A204.1 (cell line): ENCODE data around the gene EEF1E1.
A peak's percentile ranks its signal among the peaks of the same experiment; 100 is the strongest.

ENCODE experiments used
- FAIRE-seq: peaks from 2 replicates; lab custom pipeline; 2012; peaks lifted over from hg19 to GRCh38; lab: Jason Lieb, UNC

EEF1E1 gene

DNA sequence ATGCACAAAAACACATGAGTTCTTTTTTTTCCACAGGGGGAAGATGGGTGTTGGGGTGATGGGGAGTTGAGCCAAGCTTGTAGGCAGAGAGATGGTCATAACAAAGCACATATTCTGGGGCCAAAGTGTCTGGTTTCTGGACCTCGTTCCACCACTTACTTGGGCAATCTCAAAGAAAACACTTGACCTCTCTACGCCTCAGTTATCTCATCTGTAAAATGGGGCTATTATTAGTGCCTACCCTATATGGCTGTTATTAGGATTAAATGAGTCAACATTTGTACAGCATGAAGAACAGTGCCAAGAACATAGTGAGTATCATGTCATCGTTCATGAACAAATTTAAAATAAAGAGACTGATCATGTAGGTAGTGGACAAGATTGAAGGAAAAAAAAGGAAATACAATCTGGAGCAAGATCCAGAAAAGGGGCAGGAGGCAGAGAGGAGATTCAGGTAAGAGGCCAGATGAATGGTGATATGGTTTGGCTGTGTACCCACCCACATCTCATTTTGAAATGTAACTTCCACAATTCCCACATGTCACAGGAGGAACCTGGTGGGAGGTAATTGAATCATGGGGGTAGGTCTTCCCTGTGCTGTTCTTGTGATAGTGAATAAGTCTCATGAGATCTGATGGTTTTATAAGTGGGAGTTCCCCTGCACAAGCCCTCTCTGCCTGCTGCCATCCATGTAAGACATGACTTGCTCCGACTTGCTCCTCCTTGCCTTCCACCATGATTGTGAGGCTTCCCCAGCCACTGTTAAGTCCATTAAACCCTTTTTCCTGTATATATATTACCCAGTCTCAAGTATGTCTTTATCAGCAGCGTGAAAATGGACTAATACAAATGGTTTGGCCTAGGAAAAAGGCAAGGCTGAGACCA lies 14.2 kb downstream of the EEF1E1 start:
- no peak for FAIRE-seq

DNA sequence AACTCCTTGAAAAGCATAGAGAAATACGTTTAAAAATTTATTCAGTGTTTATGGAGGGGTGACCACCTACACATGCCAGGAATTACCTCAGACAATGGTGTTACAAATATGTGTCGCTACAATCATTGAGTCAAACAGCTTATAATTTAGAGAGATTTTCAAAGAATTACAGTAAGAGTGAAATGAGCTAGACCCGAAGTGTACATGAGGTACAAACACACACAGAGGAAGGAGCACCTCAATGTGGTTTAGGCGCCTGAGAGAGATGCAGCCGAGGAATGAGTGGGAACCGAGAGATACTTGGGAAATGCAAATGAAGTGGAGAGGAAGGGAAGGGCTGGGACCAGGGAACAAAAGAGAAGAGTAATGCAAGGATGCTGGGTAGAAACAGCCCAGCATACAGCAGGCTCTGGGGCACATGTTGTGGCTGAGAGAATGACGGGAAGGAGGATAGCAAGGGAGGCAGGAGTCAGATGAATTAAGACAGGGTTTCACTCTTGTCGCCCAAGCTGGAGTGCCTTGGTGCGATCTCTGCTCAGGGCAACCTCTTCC lies 15.5 kb downstream of the EEF1E1 start:
- FAIRE-seq = no peak

DNA sequence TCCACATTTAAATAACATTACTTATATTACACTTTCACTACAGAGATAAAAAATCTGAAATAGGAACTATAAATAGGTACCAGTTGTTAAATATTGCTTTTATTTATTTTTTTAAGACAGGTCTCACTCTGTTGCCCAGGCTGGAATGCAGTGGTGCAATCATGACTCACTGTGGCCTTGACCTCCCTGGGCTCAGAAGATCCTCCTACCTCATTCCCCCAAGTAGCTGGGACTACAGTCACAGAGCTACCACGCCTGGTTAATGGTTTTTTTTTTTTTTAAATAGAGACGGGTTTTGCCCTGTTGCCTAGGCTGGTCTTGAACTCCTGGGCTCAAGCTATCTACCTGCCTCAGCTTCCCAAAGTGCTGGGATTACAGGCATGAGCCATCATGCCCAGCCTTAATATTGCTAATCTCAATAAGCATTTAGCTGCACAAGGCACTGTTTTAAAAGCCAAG lies 17.3 kb downstream of the EEF1E1 start:
- FAIRE-seq = no peak

DNA sequence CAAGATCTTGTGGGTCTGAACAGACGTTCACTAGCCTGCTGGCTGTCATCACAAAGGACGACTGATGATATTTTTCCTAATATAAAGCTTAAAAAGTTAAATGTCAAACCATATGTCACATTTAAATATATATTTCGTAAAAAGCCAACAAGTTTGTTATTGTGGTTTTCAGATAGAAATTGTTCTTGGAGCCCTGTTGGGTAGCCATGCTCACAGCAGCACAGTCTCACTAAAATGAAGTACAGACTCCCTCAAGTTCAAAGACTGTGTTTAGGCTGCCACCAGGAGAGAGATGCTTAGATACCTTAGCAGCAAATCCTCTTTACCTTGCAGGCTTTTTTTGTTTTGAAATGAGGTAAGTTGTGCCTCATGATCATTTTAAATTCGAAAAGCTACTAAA lies 17.8 kb downstream of the EEF1E1 start:
- no peak for FAIRE-seq

DNA sequence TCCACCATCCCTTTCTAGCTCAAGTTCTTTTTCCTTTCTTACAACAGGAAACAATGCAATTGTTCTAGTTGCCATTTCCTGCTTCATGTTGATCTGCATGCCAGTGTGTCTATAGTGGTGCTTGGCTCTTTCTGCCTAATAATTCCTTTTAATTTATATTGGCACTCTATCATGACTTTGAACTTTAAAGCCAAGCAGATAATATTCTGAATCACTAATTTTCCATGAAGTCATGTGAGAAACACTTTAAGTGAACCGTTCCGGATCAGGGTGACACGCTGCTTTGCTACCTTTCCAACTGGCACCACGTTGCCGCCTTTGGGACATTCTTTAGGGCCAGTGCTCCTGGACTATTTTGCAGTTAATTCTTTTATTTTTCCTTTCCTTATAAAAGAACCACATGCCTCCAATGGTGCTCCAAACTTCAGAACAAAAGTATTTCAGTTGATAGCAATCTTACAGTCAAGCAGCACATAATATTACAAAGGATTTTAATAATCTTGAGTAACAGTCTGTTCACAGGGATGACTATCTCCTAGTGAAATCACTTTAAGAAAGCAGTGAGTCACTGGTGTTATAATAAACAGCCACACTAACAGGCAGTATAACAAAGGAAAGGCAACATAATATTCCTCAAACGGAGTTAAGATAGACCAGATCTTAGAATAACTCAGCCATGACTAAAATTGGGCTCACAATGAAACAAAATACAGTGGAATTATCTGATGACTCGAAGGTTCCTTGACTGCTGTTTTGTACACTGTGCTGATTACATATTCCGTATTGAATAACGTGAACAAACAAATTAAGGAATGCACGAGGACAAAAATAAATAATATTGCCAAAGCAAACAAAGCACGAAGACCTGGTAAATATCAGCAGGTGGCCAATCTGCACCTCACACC lies 19.1 kb downstream of the EEF1E1 start:
- no peak for FAIRE-seq

DNA sequence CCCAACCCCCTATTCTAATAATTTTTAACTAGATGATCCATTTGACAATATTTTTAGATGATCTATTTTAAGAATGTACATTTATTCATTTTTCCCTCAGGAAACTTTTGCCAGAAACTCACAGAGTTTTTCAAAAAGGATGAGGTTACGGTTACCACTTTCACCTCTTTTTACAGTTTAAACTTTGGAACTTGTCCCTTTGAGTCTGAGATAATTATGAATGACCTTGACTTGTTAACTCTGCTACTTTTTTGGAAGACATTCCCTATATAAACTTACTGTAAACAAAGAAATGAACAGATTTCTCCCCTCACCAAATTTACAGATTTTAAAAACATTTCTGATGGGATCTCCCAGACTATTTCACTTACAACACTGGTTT lies 19.8 kb downstream of the EEF1E1 start:
- no peak for FAIRE-seq

DNA sequence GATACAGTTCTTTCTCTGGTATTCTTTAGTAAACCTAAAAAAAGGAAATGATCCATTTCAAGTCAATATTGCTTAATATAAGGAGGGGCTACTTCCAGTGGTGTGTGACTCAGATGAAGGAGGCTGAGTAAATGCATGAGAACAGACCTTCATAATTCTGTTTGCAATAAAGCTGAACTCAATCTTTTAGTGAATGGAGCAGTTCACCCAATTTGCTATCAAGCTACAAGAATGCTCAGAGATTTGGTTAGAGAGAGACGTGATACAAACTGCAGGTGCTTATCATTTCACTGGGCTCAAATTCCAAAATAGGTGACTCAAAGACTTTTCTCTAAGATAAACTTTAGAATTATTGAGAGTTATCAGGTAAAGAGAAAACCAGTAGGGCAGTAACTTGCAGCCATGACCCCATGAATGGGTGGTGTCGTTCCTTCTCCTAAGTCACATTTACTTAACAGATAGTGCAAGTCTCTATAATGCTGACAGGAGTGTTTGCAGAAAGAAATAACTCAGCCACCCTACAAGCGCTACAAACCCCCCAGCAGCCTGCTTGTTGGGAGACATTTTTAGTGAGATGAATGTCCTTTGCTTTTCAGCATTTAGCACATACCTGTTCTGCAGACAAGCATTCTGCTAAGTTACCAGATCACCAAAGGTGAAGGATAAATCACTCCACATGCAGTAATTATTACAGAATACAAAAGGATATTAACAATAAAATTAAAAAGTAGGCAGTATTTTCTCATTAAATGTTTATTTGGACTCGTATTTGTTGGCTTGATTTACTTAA lies 21.8 kb downstream of the EEF1E1 start:
- FAIRE-seq = no peak

DNA sequence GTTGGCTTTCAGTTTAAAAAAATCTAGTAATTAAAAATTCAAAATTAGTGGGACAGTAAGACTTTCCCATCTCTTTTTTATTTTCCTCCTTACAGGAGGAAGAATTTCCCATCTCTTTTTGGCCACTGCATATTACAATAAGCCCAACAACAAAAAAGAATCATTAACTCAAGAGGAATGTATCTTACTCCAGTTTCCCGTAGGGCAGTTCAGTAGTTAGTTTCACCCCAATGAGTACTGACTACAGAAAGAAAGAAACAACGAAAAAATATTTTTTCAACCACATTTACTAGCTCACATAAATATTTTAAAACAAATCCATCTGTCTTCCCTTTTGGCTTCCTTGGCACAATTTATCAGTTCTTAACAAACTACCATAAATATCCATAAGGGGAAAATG lies 23.2 kb downstream of the EEF1E1 start:
- no peak for FAIRE-seq

DNA sequence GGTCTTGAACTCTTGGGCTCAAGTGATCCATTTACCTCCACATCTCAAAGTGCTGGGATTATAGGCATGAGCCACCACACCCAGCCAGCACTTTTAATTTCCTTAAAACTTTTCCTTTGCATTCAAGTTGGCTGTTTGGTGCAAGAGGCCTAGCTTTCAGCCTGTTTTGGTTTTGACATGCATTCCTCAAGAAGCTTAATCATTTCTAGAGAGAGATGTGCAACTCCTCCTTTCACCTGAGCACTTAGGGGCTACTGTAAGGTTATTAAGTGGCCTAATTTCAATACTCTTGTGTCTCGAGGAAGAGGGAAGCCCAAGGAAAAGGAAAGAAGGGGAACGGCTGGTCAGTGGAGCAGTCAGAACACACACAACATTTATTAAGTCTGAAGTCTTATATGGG lies 24.4 kb downstream of the EEF1E1 start:
- FAIRE-seq = no peak

DNA sequence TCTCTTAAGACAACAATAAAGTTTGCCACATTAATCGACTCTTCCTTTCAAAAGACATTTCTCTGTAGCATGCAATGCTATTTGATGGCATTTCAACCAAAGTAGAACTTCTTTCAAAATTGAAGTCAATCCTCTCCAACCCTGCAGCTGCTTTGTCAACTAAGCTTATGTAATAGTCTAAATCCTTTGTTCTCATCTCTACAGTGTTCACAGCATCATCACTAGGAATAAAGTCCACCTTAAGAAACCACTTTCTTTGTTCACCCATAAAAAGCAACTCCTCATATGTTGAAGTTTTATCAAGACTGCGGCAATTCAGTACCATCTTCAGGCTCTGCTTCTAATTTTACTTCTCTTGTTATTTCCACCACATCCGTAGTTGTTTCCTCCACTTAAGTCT lies 26.6 kb downstream of the EEF1E1 start:
- no peak for FAIRE-seq

DNA sequence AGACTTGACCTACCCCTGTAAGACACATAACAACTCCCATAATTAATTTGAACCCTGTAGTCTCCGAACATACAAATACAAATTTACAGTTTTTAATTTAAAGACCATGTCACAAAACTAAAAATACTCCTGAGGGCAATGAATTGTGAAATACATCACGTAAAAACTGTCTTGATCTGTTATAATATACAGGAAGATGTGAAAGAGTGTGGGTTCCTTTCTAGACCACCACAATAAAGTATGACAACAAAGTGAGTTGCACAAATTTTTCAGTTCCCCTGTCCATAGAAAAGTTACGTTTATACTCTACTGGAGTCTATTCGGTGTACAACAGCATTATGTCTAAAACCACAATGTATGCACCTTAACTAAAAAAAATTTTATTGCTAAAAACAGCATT lies 27.2 kb downstream of the EEF1E1 start:
- no peak for FAIRE-seq

DNA sequence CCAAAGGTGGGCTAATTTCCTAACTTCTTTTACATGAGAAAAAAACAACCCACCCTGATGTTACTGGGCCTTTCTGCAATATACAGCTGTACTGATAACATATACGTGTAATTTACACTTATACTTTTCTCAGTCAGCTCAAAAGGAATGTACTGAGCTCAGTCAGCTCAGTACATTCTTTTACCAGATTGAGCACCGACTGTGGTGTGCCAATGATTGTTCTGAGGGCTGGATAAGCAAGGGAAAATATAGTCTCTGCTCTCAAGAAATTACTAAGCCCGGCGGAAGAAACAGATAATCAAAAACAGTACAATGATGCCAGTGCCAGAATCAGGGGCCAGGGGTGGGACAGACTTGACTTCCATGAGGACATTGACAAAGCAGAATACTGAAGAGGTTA lies 28.1 kb downstream of the EEF1E1 start:
- FAIRE-seq = no peak

DNA sequence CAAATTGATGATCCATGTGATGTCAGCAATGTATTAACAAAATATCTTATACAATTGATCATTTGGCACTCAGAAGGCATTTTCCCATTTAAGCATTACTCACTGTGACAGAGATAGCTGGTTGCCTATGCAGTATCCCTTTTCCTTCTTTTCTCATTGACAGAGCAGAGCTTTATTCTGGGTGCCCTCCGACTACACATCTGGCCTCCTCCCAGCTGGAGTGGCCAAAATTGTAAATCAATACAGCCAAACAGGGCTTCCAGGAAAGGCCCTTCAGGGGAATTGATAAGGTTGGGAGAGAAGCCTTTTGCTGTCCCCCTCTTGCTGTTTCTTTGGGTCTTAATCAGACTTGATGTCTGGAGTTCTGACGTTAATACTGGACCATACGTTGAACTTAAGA lies 28.6 kb downstream of the EEF1E1 start:
- no peak for FAIRE-seq

DNA sequence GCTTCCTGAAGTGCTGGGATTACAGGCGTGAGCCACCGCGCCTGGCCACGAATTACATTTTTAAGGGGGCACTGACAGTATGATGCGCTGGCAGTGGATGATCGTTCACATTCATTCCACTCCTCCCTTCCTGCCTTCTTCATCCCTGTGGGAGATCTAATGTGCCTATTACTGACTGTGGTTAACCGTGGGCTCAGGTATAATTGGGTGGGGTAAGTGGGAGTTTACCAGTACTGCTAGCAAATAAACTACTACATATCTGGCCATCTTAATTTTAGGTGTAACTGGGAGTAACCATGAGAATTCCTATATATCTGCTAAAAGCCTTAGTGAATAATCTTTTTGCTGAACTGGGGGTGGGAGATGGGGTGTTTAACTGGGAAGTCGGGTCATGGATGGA lies 31.6 kb downstream of the EEF1E1 start:
- FAIRE-seq = no peak

DNA sequence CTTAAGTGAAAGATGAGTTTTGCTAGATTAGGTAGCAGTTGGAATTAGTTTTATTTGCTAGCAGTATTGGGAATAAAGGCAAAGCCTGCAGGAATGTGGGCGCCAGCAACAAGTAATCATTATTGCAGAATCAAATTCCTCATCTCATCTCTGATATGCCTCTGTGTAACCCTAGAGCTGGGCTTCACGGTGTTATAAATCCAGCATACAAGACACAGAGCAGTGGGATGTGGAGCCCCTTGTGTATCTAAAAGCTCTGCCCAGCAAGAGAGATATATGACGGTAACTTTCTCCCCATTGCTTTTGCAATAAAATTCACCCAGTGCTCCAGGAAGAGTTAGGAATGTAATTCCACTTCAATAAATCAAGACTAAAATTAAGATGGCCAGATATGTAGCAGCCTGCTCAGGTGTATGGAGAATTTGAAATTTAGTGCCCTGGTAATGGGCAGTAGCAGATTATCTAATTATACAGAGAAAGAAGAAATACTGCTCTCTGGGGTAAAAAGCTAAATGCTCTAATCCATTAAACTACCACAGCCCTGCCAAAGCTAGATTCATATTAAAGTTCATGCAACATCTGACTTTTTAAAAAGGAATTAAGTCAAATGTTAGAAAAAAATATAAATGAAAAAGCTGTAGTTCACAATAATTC lies 32.6 kb downstream of the EEF1E1 start:
- no peak for FAIRE-seq

DNA sequence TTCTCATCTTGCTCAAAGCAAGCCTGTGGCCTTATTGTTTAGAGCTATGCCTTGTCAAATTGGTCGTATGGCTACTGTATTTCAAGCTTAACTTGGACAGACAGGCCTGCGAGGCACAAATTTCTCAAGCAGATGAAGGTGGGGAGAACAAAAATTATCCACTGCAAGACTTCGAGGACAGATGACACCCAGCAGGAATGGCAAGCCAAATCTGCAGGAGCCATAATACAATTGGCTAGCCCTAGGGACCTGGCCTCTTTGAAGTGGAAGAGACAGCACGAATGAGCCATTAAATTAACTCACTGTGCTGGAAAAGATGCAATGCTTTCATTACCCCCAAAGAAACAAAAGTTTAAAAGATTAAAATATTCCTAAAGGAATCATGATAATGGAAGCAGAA lies 33.2 kb downstream of the EEF1E1 start:
- no peak for FAIRE-seq

DNA sequence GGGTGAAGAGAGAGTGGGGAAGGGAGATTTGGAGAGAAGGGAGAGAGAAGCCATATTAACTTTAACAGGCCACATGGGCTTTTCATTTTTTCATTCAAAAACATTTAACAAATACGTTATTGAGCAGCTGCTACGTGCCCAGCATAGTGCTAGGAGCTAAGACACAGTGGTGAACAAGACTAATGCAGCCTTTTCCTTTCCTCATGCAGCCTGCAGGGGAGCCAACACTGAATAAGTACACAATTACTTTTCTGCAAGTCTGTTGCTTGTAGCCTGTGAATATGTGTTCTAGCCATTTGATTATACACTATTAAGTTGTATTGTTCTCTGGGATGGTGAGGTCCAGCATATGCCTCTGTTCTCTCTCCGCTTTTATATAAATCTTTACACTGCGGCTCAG lies 36.2 kb downstream of the EEF1E1 start:
- FAIRE-seq = no peak

DNA sequence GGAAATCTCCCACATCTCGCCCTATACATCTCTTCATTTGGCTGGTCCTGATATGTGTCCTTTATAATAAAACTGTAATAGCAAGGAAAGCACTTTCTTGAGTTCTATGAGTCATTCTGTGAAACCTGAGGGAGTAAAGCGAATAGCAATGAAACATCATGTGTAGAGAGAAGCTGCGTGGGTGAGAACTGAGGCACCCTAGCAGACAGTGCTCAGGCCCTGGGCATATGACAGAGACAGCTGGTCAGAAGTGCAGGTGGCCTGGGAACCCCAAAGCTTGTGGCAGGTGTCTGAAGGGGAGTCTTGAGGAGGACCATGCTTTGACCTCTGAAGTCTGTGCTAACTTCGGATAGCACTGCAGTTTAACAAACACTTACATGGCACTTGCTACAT lies 36.8 kb downstream of the EEF1E1 start:
- no peak for FAIRE-seq

DNA sequence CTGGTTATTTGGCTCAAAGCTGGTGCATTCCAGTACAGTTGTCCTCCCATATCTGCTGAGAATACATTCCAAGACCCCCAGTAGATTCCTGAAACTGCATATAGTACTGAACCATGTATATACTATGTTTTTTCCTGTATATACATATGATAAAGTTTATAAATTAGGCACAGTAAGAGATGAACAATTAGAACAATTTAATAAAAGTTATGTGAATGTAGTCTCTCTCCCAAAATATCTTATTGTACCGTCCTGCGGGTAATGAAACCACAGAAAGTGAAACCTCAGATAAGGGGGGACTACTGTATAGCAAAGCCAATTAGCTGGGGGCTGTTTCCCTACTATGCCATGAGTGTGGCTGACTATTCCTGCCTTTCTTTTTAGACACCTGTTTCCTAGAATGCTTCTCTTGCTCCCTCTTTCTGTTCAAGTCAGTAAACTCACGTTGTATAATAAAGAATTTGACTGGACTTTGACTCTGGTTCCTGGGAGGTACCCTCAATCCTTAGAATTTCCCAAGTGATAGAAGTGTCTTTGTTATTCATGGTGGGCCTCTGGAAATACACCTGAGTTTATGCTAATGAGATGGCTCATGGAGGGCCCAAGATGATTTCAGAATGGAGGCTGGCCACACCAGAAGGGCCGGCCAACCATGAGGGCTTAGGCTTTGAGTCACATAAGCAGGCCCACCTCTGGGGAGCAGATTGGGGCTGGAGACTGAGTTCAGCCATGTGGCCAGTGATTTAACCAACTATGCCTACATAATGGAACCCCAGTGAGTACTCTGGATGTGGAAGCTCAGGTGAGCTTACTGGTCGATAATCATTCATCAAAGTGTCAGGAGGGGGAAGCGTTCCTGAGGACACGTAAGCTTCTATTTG lies 37.5 kb downstream of the EEF1E1 start:
- no peak for FAIRE-seq

DNA sequence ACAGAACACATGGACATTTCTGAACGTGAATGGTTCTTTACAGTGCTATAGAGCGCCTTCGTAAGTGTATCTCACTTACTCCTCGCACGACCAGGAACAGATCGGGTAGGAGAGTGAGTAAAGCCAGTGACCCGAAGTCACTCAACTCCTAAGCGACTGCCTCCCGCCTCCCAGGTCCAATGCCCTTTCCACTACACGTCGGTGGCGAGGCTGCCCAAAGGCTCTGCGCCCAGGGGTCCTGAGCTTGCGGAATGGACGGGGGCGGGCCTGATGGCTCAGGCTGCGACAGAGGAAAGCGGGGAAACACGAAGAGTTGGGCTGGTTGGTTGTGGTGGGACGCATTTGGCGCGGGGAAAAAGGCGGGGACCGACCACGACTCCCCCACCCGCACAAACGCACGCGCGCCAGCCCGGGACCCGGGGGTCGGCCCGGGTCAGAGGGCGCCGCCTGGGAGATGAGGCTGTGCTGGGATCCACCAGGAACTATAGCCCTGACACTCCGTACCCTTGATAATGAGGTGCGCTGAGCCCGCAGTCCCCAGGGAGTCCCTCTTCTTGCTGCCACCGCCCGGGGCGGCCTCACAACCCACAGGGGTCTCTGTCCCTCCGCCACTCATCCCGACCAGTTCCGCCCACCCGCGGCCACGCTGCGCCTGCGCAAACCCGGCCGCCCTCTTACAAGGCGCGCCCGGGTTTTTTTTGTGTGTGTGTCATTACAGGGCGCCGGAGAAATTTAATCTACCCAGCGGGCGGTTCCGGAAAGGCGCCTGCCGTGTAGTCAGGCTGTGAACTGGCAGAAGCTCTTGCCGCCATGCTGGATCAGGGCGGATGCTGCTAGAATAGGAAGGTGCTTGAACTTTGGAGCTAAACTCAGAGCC lies 38.3 kb downstream of the EEF1E1 start, which contains the start of gene BLOC1S5:
Gene BLOC1S5 (minus strand): TSS at position 629 of the 877 bp plus-strand sequence. CDS start 13 bp downstream, at position 616.
- FAIRE-seq = peak; percentile 79
